HG02852 (cell line): ENCODE results near the gene ATP6V1F.

Experiments
- ATAC-seq: cut with Tn5 transposase; IDR thresholded peaks from one replicate; pipeline ENCODE4 v1.9.1; 2021; ENCODE audit warnings: mild to moderate bottlenecking, moderate library complexity; ENCODE audit not compliant: unreplicated experiment

Gene ATP6V1F, protein sequence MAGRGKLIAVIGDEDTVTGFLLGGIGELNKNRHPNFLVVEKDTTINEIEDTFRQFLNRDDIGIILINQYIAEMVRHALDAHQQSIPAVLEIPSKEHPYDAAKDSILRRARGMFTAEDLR

DNA sequence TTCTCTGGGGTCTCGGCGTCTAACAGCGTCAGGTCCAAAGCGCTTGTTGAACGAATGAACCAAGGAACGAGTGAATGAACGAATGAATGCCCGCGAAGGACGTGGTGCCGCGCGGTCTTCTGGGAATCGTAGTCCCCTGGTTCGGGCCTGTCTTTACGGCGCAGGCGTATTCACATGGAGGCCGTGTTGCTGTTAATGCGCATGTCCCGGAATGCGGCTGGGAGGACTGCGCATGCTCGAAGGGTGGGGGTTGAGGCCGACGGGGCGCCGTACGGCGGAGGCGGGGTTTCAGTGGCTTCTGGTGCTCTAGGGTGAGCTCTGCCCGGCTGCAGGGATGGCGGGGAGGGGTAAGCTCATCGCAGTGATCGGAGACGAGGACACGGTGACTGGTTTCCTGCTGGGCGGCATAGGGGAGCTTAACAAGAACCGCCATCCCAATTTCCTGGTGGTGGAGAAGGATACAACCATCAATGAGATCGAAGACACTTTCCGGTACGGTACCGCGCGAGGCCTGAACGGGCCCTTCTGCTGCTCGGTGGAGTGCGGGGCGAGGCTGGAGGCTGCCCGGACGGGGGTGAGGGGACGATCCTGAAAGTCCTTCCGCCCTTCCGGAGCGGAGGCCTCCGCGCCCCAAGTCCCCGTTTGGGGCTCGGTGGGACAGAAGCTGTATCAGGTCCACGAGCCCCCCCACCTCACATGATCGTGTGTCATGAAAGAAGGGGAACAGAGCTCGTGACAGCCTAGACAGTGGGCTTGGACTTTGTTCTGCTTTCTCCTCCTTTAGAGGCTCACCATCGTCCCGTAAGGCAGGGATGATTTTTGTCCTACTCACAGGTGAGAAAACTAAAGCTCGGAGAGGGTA, at the start of gene ATP6V1F:
Gene ATP6V1F (plus strand): TSS at position 286 of the 862 bp plus-strand sequence. CDS start 49 bp downstream, at position 335.
- ATAC-seq: peak; percentile 84

DNA sequence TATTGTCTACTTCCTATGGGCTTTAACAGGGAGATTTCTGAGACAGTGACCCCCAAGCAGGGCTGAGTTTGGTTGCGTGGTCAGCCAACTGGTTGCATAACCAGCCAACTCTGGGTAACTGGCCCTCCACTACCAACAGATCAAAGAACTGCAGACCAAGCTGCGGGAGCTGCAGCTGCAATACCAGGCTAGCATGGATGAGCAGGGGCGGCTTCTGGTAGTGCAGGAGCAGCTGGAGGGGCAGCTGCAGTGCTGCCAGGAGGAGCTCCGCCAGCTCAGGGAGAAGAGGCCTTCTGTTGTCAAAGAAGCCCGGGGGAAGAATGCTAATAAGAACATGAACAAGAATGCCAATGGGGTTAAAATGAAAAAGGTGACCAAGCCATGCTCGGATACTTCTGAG, 48.2 kb upstream of the ATP6V1F start:
- no peak for ATAC-seq

DNA sequence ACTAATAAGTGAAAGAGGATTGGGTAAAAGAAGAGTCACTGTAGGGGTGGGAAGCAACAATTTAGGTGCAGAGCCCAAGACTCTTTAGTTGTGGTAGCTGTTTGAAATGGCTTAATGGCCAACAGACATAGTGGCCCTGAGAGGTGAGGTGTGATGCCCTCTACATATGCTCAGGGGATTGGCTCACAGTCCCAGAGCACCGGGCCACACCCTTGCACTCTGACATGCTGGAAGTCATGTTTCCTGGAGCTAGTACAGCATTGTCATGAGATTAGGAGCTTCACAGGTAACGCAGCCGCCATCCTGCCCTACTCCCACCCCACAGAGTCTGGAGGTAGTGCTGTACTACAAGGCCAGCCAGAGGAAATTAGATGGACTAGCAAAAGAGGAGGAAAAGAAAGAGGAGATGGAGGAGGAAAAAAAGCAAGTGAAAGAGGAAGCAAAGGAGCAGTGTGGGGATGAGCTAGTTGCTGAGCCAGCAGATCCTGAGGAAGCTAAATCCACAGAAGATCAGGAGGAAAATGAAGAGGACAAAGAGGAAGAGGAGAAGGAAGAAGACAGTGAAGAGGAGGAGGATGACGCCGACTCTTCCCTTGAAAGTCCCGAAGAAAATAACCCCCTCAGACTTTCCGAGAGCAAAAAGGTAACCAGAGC, 47.2 kb upstream of the ATP6V1F start:
- no peak for ATAC-seq

DNA sequence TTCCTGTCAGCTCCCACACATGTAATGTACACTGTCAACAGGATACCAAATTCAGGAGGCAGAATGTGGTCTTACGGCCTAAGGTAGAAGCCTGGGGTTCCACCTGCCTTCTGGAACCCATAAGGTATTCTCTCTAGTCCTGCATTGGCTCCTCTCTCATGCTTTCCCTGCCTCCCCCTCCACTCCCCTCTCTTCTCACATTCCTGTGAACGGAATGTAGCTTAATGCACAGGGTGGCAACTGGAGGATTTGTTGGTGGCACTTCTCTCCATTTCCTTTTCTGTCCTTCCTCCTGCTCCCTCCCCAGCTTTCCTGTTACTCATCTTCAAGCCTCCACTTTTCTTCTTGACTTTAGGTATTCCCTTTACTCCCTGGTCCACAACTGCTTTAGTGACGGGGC, 44.0 kb upstream of the ATP6V1F start:
- ATAC-seq: no peak

- no peak for ATAC-seq
Measured at GRCh38 chr7:128821724-128822123, 40.9 kb upstream of the ATP6V1F start.

- no peak for ATAC-seq
Measured at GRCh38 chr7:128826512-128826911, 36.1 kb upstream of the ATP6V1F start.

DNA sequence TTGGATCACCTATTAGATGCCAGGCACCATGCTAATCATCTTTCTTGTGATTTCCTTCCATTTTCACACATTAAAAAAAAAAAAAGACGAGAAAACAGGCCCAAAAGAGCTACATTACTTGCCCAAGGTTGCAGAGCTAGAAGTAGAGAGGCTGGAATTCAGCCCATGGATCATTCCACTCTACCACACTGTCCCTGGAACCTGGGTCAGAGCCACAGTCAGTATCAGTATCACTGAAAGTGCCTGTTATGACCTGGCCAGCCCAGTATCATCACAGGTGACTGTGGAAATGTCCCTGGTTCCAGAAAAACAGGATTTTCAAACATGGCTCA, 35.8 kb upstream of the ATP6V1F start:
- no peak for ATAC-seq

GRCh38 chr7:128827248-128827958, 35.3 kb upstream of the ATP6V1F start:
- no peak for ATAC-seq

DNA sequence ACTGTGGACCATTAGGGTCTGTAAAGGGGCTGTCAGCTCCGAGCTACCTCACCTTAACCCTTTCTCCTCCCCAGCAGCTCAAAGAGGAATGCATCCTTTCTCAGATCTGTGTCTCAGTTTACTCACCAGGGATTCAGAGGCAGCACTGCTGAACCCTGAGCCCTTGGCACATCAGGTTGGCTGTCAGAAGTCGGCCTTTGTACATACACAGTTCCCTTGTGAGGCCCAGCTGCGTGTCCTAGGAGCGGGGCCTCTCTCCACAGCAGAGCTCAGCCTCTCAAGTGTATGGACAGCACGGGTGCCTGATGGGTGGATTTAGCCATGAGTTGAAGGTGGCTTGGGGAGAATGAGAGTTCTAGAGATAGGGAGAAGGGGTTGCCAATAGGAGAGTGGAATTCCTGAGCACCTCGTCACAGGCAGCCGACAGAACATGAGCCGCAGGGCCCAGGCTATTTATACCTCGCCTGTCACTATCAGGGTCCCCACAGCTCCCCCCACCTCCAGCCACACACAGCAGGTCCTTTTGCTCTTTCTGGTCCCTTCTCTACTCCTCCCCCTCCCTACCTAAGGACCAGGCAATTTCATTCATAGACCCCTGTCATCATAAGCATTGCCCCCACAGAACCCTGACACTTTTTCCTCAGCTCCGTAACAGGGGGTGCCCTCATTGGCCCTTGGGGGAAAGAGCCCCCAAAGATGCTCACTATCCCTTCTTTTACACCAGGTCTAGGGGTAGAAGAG, 34.5 kb upstream of the ATP6V1F start:
- ATAC-seq: no peak

DNA sequence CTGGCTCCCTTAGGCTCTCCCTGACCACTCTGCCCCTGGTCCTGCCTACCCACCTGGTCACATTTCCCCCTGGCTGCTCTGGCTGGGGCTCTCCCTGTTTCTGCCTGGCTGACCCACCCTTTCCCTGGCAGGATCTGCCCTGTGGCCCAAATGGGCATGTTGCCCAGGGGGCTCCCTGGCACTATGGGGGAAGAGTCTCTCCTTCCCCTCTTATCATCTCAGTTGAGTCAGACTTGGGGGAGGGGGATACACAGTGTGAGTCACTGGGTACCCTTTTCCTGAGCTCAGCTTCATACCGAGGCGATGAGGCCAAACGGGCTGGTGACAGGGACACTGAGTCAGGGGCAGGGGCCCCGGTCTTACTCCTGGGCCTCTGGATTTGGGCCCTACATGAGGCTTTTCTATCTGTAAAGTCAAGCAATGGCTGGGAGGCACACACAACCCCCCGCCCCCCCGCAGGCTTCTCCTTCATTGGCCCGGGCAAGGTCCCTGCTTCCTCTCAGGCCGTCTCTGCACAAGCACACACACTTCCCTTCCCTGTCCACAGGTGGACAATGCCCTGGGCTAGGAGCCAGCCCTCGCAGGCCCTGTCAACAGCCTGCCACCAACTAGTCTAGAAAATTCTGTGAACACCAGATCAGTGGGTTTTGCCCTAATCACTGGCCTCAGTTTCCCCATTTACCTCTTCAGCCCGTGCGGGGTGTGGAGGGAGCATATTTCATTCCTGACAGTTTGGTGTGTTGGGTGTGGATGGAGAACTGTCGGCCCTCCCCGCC, 33.1 kb upstream of the ATP6V1F start:
- ATAC-seq: no peak

DNA sequence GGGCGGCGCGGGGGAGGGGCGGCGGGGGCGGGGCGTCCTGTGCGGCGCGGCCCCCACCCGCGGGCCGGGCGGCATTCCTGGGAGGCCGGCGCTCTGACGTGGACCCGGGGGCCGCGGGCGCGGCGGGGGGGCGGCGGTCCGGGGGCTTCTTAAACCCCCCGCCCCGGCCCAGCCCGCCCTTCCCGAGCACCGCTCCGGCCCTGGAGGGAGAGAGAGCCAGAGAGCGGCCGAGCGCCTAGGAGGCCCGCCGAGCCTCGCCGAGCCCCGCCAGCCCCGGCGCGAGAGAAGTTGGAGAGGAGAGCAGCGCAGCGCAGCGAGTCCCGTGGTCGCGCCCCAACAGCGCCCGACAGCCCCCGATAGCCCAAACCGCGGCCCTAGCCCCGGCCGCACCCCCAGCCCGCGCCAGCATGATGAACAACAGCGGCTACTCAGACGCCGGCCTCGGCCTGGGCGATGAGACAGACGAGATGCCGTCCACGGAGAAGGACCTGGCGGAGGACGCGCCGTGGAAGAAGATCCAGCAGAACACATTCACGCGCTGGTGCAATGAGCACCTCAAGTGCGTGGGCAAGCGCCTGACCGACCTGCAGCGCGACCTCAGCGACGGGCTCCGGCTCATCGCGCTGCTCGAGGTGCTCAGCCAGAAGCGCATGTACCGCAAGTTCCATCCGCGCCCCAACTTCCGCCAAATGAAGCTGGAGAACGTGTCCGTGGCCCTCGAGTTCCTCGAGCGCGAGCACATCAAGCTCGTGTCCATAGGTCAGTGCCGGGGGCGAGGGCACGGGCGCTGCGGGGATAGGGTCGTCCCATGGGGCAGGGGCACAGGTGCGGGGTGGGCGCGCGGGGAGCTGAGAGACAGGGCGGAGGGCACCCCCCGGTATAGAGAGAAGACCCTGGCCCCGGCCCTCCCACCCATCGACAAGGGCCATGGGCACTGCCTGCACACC, 32.2 kb upstream of the ATP6V1F start, which contains the start of gene FLNC:
Gene FLNC (plus strand): TSS at position 176 of the 947 bp plus-strand sequence. CDS start 232 bp downstream, at position 408.
- ATAC-seq: no peak

GRCh38 chr7:128831178-128831993, 31.3 kb upstream of the ATP6V1F start:
- no peak for ATAC-seq

GRCh38 chr7:128831994-128832879, 30.4 kb upstream of the ATP6V1F start:
- ATAC-seq: no peak

DNA sequence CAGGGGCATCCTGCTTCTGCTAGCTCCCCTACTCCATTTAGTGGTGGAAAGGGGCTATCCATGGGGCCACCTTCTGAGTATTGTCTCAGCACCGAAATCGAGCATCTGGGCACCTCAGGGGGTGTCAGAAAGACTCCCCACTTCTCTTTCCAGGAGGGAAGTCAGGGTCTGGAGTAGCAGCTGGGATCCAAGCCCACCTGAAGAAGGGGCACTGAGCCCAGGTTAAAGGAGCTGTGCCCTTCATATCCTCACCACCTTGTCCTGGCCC, 29.8 kb upstream of the ATP6V1F start:
- ATAC-seq: no peak

GRCh38 chr7:128833148-128833945, 29.3 kb upstream of the ATP6V1F start:
- no peak for ATAC-seq

DNA sequence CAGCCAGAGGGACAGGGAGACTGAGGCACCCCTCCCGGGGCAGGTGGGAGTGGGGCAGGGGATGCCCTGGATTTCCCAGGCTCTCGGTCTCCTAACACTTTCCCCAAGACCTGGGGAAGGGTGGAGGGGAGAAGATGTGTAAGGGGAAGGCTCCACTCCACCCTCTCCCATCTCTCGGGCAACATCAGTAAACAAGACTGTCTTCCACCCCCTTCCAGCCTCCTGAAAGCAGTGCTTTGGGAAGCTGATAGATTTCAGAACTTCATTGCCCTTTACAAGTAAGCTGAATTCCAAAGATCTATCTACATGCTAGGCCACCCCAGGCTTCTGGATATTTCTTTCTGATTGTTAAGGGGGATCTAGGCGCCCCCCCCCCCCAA, 28.7 kb upstream of the ATP6V1F start:
- ATAC-seq: no peak
